Activated naive CD8-positive, alpha-beta T cell (primary cell): ENCODE measurements around the gene IP6K1.
"Not testable (repeated sequence)": the region's sequence is repeated elsewhere in the genome, so short reads cannot be mapped to it uniquely, and the experiment has no call there.

Source experiments
- H3K27ac Mint-ChIP-seq: one replicate; pipeline ENCODE4 v1.8.0; 2021; ENCODE audit warnings: mixed read lengths
- H3K27me3 Mint-ChIP-seq: one replicate; pipeline ENCODE4 v1.8.0; 2021; ENCODE audit warnings: mixed read lengths
- H3K36me3 Mint-ChIP-seq: one replicate; pipeline ENCODE4 v1.8.0; 2021; ENCODE audit warnings: mixed read lengths
- H3K4me1 Mint-ChIP-seq: one replicate; pipeline ENCODE4 v1.8.0; 2021; ENCODE audit warnings: low read depth, mixed read lengths
- H3K4me3 Mint-ChIP-seq: one replicate; pipeline ENCODE4 v1.8.0; 2021; ENCODE audit warnings: mild to moderate bottlenecking, mixed read lengths
- H3K9me3 Mint-ChIP-seq: one replicate; pipeline ENCODE4 v1.8.0; 2021; ENCODE audit warnings: low read depth, mixed read lengths

IP6K1 gene

DNA sequence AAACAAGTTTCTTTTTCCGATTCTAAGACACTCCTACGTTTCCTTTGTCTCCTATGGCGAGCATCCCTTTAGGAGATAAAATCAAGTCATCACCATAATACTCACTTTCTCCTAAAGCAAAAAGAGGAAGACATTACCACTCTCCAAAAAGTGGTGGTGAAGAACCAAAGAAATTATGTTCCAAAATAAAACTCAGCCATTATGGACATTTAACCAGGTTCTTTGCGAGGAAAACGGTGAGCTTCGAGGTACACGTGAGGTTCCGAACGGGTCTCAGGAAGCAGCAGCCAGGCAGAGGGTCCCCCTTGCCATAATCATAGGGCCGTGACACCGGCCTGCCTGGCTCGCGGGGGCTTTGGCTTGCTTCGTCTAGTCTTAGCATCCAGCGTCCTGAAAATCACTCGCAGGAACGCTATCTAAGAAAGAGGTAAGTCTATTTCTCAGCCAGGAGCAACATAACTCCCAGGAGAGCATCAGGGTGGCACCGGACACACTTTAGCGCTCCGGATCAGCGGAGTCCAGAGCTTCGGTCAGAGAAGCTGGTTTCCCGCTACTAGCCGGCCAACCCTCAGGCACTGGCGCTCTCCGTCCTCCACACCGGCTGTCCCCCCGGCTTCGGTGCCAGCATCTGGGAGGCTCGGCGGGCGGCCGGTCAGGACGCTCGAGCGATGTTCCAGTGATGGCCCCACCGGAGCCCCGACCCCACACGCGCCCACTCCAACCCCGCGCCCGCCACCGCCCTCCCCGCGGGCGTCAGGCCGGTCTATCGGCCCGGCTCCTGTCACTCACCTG is 581 bp downstream of the IP6K1 start:
- H3K9me3 Mint-ChIP-seq = no peaks in the 10 kb centered on the region

DNA sequence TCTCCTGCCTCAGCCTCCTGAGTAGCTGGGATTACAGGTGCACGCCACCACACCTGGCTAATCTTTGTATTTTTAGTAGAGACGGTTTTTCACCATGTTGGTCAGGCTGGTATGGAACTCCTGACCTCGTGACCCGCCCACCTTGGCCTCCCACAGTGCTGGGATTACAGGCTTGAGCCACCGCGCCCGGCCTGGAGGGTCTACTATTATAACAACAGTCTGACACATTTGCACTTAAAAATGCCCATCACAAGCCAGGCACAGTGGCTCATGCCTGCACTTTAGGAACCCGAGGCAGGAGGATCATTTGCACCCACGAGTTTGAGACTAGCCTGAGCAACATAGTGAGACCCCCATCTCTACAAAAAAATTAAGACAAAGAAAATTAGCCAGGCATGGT is 4.1 kb downstream of the IP6K1 start:
- not testable (repeated sequence) for H3K9me3 Mint-ChIP-seq, H3K36me3 Mint-ChIP-seq, H3K27me3 Mint-ChIP-seq, H3K27ac Mint-ChIP-seq
- H3K4me1 Mint-ChIP-seq = peaks cover 54% of the 10 kb centered on the region
- H3K4me3 Mint-ChIP-seq = peak overlapping the region; percentile 20

More for the DNA sequence above, 581 bp downstream of the IP6K1 start:
- peaks cover 7% of the 10 kb centered on the region for H3K36me3 Mint-ChIP-seq
- H3K4me1 Mint-ChIP-seq = peaks cover 41% of the 10 kb centered on the region
- no peaks in the 10 kb centered on the region for H3K27me3 Mint-ChIP-seq
- peak overlapping the region; percentile 88 for H3K27ac Mint-ChIP-seq
- peak overlapping the region; percentile 95 for H3K4me3 Mint-ChIP-seq

DNA sequence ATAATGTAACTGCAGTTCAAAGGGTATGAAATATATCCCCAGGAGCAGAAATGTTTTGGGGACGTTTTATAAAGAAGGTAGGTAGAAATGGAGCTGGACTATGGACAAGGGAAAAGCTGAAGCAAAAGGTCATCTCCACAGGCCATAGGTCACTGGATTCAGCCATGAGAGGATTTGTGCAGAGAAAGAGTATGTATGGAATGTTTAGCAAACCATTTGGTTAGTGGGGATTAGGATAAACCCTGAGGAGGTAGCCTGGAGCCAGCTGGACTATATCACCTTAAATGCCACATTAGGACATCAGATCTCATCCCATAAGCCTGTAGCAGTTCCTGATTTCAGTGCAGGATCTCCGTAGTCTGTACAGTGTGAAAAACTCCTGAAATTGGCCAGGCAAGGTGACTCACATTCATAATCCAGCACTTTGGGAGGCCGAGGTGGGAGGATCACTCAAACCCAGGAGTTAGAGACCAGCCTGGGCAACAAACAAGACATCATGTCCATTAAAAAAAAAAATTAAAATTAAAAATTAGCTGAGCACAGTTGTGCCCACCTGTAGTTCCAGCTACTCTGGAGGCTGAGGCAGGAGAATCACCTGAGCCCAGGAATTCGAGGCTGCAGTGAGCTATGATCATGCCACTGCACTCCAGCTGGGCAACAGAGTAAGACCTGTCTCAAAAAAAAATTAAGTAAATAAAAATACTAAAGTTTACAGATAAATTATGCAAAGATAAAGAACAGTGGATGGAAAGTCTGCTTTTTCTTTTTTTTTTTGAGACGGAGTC is 4.7 kb downstream of the IP6K1 start:
- Mint-ChIP-seq H3K27me3 (no peaks in the 10 kb centered on the region), H3K9me3 (no peaks in the 10 kb centered on the region), H3K4me1 (peaks cover 51% of the 10 kb centered on the region), H3K27ac (no peak overlapping the region), H3K4me3 (no peak overlapping the region), H3K36me3 (peaks cover 7% of the 10 kb centered on the region)

DNA sequence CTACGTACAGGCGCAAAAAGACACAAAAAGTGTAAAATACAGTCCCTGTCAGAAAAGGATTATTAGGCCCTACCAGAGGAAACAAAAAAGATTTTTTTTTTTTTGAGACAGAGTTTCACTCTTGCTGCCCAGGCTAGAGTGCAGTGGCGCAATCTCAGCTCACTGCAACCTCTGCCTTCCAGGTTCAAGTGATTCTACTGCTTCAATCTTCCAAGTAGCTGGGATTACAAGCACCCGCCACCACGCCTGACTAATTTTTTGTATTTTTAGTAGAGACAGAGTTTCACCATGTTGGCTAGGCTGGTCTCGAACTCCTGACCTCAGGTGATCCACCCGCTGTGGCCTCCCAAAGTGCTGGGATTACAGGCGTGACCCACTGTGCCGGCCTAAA is 5.4 kb downstream of the IP6K1 start:
- H3K36me3 Mint-ChIP-seq = not testable (repeated sequence)

DNA sequence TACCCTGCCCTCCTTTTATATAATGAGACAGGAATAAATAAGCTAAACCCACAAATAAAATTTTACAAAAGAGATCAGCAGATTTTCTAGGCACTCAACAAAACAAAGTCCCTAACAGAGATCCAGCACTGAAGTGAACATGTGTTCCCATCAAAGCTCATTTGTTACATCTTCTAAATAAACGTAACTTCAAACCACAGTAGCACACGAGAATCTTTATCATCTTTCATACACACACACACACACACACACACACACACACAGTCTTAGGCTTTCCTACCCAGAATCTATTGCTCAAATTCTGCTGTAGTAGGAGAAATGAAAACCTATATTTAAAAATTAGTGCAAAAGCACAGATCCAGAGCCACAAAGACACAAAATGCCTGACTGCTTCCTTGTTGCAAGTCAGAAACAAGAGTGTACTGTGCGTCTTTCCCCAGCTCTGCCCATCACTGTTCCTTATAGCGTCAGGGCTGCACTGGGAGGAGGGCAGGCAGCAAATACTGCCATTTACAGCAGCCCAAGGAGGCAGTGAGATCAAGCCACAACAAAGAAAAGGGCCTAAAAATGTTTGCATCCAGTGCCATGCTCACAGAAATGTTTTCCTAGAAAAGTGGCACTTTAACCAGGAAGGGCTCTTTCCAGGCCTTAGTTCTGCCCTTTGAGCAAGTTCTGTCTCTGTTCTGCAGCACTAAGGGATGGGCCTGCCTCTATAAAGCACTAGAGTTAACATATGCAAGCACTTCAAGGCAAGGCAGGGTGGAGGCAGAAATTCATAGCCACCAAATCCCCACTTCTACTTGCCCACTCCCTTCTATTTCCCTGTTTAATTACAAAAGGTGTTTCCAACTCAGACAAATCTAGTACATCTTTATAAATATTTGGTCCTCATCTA is 6.0 kb downstream of the IP6K1 start:
- peaks cover 51% of the 10 kb centered on the region for H3K4me1 Mint-ChIP-seq
- peaks cover 5% of the 10 kb centered on the region for H3K36me3 Mint-ChIP-seq
- no peaks in the 10 kb centered on the region for H3K9me3 Mint-ChIP-seq
- H3K4me3 Mint-ChIP-seq = peak overlapping the region; percentile 54
- no peaks in the 10 kb centered on the region for H3K27me3 Mint-ChIP-seq
- peak overlapping the region; percentile 76 for H3K27ac Mint-ChIP-seq

More for the DNA sequence above, 5.4 kb downstream of the IP6K1 start:
- not testable (repeated sequence) for H3K27ac Mint-ChIP-seq, H3K27me3 Mint-ChIP-seq, H3K4me3 Mint-ChIP-seq, H3K9me3 Mint-ChIP-seq
- H3K4me1 Mint-ChIP-seq = peaks cover 51% of the 10 kb centered on the region

DNA sequence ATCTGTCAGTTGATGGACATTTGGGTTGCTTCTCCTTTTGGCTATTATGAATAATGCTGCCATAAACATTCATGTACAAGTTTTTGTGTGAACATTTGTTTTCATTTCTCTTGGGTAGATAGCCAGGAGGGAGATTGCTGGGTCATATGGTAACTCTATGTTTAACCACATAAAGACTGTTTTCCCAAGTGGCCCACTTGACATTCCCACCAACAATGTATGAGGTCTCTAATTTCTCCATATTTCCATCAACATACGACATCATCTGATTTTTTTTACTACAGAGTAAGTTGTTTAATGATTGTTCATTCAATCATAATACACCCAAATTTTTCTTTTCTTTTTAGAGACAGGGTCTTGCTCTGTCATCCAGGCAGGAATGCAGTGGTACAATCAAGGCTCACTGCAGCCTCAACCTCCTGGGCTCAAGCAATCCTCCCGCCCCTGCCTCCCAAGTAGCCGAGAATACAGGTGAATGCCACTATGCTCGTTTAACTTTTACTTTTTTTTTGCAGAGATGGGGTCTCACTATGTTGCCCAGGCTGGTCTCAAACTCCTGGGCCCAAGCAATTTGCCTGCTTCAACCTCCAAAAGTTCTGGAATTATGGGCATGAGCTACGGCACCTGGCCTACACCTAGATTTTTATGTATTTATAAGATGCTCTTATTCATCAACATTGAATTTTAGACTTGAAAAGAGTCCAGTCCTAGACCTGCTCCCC is 6.8 kb downstream of the IP6K1 start:
- Mint-ChIP-seq H3K27ac (peak overlapping the region; percentile 76), H3K4me1 (peaks cover 55% of the 10 kb centered on the region), H3K4me3 (peak overlapping the region; percentile 54), H3K36me3 (peaks cover 3% of the 10 kb centered on the region), H3K27me3 (no peaks in the 10 kb centered on the region), H3K9me3 (no peaks in the 10 kb centered on the region)

DNA sequence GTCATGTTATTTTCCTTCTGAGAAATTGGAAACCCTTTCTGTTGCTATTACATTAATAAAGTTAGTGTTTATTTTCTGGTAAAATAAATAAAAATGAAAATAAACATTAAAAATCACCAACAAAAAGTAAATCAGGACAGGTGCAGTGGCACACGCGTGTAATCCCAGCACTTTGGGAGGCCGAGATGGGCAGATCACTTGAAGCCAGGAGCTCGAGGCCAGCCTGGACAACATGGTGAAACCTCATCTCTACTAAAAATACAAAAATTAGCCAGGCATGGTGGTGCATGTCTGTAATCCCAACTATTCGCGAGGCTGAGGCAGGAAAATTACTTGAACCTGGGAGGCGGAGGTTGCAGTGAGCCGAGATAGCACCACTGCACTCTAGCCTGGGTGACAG is 10.2 kb downstream of the IP6K1 start:
- not testable (repeated sequence) for H3K27ac Mint-ChIP-seq, H3K4me3 Mint-ChIP-seq, H3K9me3 Mint-ChIP-seq, H3K27me3 Mint-ChIP-seq, H3K36me3 Mint-ChIP-seq
- peaks cover 47% of the 10 kb centered on the region for H3K4me1 Mint-ChIP-seq

DNA sequence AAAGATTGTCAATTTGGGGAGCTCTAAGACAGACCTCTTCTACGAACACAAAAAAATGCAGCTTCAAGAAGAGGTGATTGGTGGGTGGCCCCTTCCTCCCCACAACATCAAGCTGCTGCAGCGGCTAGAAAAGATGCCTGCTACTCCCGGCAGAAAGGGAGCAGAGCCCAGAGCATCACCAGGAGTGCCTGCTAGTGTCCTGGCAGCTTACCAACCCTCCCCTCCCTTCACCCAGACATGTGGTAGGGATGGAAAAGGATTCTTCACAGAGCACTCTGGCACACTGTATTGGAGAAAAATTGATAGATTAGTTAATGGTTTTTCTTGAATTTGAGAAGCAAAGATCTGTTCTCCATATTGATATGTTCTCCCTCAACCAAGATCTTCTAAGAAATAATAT is 10.8 kb downstream of the IP6K1 start:
- Mint-ChIP-seq H3K4me3 (no peak overlapping the region), H3K36me3 (no peaks in the 10 kb centered on the region), H3K9me3 (no peaks in the 10 kb centered on the region), H3K27ac (peak overlapping the region; percentile 46), H3K27me3 (no peaks in the 10 kb centered on the region), H3K4me1 (peaks cover 44% of the 10 kb centered on the region)

DNA sequence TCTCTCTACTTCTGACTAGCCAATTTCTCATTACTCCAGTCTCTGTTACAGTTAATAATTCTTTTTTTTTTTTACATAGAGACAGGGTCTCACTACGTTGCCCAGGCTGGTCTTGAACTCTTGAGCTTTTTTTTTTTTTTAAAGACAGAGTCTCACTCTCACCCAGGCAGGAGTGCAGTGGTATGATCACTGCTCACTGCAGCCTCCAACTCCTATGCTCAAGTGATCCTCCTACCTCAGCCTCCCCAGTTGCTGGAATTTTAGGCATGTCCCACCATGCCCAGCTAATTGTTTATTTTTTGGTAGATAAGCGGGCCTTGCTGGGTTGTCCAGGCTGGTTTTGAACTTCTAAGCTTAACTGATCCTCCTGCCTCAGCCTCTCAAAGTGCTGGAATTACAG is 13.6 kb downstream of the IP6K1 start:
- H3K9me3 Mint-ChIP-seq = no peaks in the 10 kb centered on the region
- peaks cover 4% of the 10 kb centered on the region for H3K36me3 Mint-ChIP-seq
- peaks cover 48% of the 10 kb centered on the region for H3K4me1 Mint-ChIP-seq
- H3K27ac Mint-ChIP-seq = no peak overlapping the region
- H3K4me3 Mint-ChIP-seq = no peak overlapping the region
- H3K27me3 Mint-ChIP-seq = no peaks in the 10 kb centered on the region

DNA sequence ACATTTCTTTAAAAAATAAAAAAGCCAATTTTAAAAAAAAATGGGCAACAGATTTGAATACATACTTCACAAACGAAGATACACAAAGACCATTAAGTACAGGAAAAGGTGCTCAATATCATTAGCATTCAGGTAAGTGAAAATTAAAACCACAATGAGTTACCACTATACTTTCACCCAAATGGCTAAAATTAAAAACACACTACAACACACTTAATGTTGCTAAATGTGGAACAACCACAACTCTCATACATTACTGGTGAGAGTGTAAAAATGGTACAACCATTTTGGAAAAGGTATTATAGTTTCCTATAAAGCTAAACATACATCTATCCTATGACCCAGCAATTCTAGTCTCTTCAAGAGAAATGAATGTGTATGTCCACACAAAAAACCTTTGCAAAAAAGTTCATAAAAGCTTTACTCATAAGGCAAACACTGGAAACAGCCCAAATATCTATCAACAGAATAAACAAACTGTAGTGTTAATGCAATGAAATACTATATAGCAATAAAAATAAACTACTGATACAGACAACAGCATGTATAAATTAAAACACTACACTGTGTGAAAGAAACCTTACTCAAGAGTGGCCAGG is 14.9 kb downstream of the IP6K1 start:
- Mint-ChIP-seq H3K27me3 (no peaks in the 10 kb centered on the region), H3K4me1 (peaks cover 46% of the 10 kb centered on the region), H3K36me3 (peaks cover 4% of the 10 kb centered on the region), H3K27ac (peak overlapping the region; percentile 61), H3K4me3 (no peak overlapping the region), H3K9me3 (no peaks in the 10 kb centered on the region)

DNA sequence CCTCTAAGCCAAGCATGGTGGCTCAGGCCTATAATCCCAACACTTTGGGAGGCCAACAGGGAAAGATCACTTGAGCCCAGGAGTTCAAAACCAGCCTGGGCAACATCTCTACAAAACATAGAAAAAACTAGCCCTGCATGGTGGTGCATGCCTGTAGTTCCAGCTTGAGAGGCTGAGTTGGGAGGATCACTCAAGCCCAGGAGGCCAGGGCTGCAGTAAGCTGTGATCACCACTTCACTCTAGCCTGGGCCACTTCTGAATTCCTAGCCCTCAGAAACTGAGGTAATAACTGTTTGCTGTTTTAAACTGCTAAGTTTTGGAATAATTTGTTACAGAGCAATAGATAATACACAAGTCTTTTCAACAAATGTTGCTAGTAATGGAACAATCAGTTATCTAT is 16.4 kb downstream of the IP6K1 start:
- Mint-ChIP-seq H3K27ac (peak overlapping the region; percentile 62), H3K4me3 (no peak overlapping the region), H3K36me3 (peaks cover 4% of the 10 kb centered on the region), H3K27me3 (no peaks in the 10 kb centered on the region), H3K4me1 (peaks cover 38% of the 10 kb centered on the region), H3K9me3 (no peaks in the 10 kb centered on the region)

DNA sequence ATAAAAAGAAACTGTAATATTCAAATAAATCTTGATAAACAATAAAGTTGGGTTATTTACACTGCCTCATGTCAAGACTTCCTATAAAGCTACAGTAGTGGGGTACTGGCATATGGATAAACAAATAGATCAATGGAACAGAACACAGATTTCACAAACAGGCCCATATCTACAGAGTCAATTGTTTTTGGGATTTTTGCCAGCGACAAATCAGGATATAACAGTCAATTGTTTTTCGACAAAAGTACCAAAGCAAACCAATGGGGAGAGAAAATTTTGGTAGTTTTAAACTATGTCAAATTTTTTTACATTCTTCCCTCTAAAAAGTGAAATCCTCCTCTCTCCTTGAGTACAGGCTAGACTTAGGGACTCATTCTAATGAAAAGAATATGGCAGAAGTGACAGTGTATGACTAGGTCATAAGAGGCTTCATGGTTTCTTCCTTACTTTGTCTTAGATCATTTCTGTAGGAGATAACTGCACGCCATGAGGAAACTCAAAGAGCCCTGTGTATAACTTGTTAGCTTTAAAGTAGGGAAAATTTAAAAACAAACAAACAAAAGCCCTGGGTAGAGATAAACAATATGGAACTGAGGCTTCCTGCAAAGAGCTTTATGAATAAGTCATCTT is 16.9 kb downstream of the IP6K1 start:
- H3K4me3 Mint-ChIP-seq = no peak overlapping the region
- H3K9me3 Mint-ChIP-seq = no peaks in the 10 kb centered on the region
- H3K4me1 Mint-ChIP-seq = peaks cover 34% of the 10 kb centered on the region
- H3K27me3 Mint-ChIP-seq = no peaks in the 10 kb centered on the region
- H3K27ac Mint-ChIP-seq = peak overlapping the region; percentile 62
- H3K36me3 Mint-ChIP-seq = peaks cover 4% of the 10 kb centered on the region

DNA sequence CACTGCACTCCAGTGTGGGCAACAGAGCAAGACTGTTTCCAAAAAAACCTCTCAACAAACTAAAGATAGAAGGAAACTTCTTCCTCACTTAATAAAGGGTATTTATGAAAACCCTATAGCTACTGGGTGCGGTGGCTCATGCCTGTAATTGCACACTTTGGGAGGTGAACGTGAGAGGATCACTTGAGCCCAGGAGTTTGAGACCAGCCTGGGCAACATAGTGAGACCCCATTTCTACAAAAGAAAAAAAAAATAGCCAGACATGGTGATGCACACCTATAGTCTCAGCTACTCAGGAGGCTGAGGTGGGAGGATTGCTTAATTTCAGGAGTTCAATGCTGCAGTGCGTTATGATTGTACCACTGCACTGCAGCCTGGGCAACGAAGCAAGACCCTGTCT is 22.4 kb downstream of the IP6K1 start:
- H3K9me3 Mint-ChIP-seq = no peaks in the 10 kb centered on the region
- H3K4me3 Mint-ChIP-seq = no peak overlapping the region
- H3K27me3 Mint-ChIP-seq = no peaks in the 10 kb centered on the region
- no peak overlapping the region for H3K27ac Mint-ChIP-seq
- H3K4me1 Mint-ChIP-seq = peaks cover 18% of the 10 kb centered on the region
- no peaks in the 10 kb centered on the region for H3K36me3 Mint-ChIP-seq

DNA sequence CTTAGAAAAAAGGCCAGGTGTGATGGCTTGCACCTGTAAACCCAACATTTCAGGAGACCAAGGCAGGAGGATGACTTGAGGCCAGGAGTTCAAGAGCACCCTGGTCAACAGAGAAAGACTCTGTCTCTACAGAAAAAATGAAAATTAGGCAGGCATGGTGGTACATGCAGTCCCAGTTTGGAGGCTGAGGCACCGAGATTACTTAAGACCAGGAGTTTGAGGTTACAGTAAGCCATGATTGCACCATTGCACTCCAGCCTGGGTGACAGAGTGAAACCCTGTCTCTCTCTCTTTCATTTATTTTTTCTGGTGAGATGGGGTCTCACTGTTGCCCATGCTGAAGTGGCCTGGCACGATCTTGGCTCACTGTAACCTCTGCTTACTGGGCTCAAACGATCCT is 24.7 kb downstream of the IP6K1 start:
- Mint-ChIP-seq H3K36me3 (no peaks in the 10 kb centered on the region), H3K27me3 (no peaks in the 10 kb centered on the region), H3K4me1 (peaks cover 16% of the 10 kb centered on the region), H3K27ac (no peak overlapping the region), H3K4me3 (no peak overlapping the region), H3K9me3 (no peaks in the 10 kb centered on the region)
